ACHN (cell line): ENCODE measurements around the gene CHRM4.
"Not testable (repeated sequence)": the region's sequence is repeated elsewhere in the genome, so short reads cannot be mapped to it uniquely, and the experiment has no call there.

Experiments
- DNase-seq: peaks from one replicate; pipeline ENCODE4 v3.0.0-alpha.2; 2015
- in situ Hi-C: cut with HindIII; loops from 2 replicates; pipeline ENCODE4 v1.10.0; 2017; ENCODE audit warnings: low sequenced_read_pairs, low pct_ligation_motif_present, low pct_unique_long_range_greater_than_20kb

The CHRM4 gene

GRCh38 chr11:46385169-46386004 is 6.2 kb downstream of the CHRM4 start:
- in situ Hi-C loops, result no loop called here

GRCh38 chr11:46383974-46384701 is 7.4 kb downstream of the CHRM4 start:
- in situ Hi-C loops, result no loop called here
- DNase-seq, result no peak

More at GRCh38 chr11:46385169-46386004, 6.2 kb downstream of the CHRM4 start:
- DNase-seq, result no peak

GRCh38 chr11:46383404-46383758 is 8.2 kb downstream of the CHRM4 start:
- in situ Hi-C loops, result no loop called here

GRCh38 chr11:46382646-46383403 is 8.8 kb downstream of the CHRM4 start:
- DNase-seq, result peak; percentile 50
- in situ Hi-C loops, result no loop called here

More at GRCh38 chr11:46383404-46383758, 8.2 kb downstream of the CHRM4 start:
- DNase-seq, result no peak

- peak; percentile 37 for DNase-seq
These were observed 9.5 kb downstream of the CHRM4 start for GRCh38 chr11:46381819-46382645.

GRCh38 chr11:46381048-46381818 is 10.3 kb downstream of the CHRM4 start, which contains the start of gene MDK:
TSS of gene MDK (plus strand) at chr11:46381669. CDS start at chr11:46382058, 389 bp downstream.
- DNase-seq, result peak; percentile 35
- in situ Hi-C loops, result no loop called here

More at GRCh38 chr11:46381819-46382645, 9.5 kb downstream of the CHRM4 start:
- in situ Hi-C loops, result no loop called here

GRCh38 chr11:46380340-46381047 is 11.1 kb downstream of the CHRM4 start:
- peak; percentile 51 for DNase-seq
- in situ Hi-C loops, result no loop called here

GRCh38 chr11:46379482-46380293 is 11.9 kb downstream of the CHRM4 start:
- in situ Hi-C loops, DNase-seq: not testable (repeated sequence)

GRCh38 chr11:46378811-46379481 is 12.6 kb downstream of the CHRM4 start:
- no peak for DNase-seq
- in situ Hi-C loops, result no loop called here

- no peak for DNase-seq
- in situ Hi-C loops, result no loop called here
These were observed 13.3 kb downstream of the CHRM4 start for GRCh38 chr11:46378296-46378695.

- in situ Hi-C loops, result no loop called here
- DNase-seq, result no peak
These were observed 13.7 kb downstream of the CHRM4 start for GRCh38 chr11:46377831-46378230.

GRCh38 chr11:46377290-46377689 is 14.3 kb downstream of the CHRM4 start:
- in situ Hi-C loops, result no loop called here
- DNase-seq, result no peak

GRCh38 chr11:46376258-46377050 is 15.1 kb downstream of the CHRM4 start:
- DNase-seq, result no peak
- in situ Hi-C loops, result no loop called here

- DNase-seq, result no peak
- in situ Hi-C loops, result no loop called here
These were observed 16.0 kb downstream of the CHRM4 start for GRCh38 chr11:46375392-46376101.
